Gastroesophageal sphincter (tissue), 3 donors: ENCODE results near the gene DCDC1.

Experiments
- CTCF ChIP-seq, 4 experiments: fragments of 200-600 bp in 2 of 4; fragments of 450-650 bp in 2 of 4; sonication (generic) in 1 of 4; IDR thresholded peaks; one replicate each; pipeline ENCODE4 v1.5.1; 2017 to 2019; ENCODE audit warnings: antibody characterized with exemption in 4 of 4, mild to moderate bottlenecking in 2 of 4, moderate library complexity in 2 of 4
- POLR2A ChIP-seq, 2 donors: fragments of 450-650 bp; IDR thresholded peaks; one replicate each; pipeline ENCODE4 v1.6.1; 2017; ENCODE audit warnings: antibody characterized with exemption in 2 of 2, mild to moderate bottlenecking in 2 of 2, moderate library complexity in 1 of 2
- POLR2AphosphoS5 ChIP-seq: sonication (generic); formaldehyde crosslinking; IDR thresholded peaks from one replicate; pipeline ENCODE4 v1.6.1; 2017; ENCODE audit warnings: antibody characterized with exemption

- TF ChIP-seq CTCF (IDR thresholded peaks at IDR 0.05) (no peak), POLR2A (IDR thresholded peaks at IDR 0.05) (no peak), POLR2AphosphoS5 (no peak)
Measured at GRCh38 chr11:31412946-31413345, 43.4 kb upstream of the DCDC1 start.
